IMR-90 (cell line): ENCODE measurements around the gene PHF21A. TPM values are rescaled to one million over a fixed set of nuclear protein-coding genes. Genes with fewer than 3 reads are reported as not detected.

Experiments
- ATAC-seq: fragments of 200-7000 bp; cut with Tn5 transposase; 2 replicates; pipeline ENCODE4 v1.9.1; 2020; ENCODE audit warnings: low read depth, mild to moderate bottlenecking, moderate library complexity
- BruUV-seq: library from RNA; stranded (reverse); fragments of 400-500 nt; replicated peaks from 2 replicates; lab custom pipeline; 2021; lab: Mats Ljungman, UMichigan
- CTCF ChIA-PET: fragments of 300-600 bp; formaldehyde crosslinking; extraction: SDS; loops from one replicate; lab custom pipeline; 2021; ENCODE audit warnings: antibody characterized with exemption; lab: Yijun Ruan, JAX
- POLR2A ChIA-PET: fragments of 300-600 bp; sonication (Branson Sonifier 250); formaldehyde crosslinking; loops from one replicate; lab custom pipeline; 2022; ENCODE audit warnings: antibody characterized with exemption; ENCODE audit not compliant: unreplicated experiment; lab: Charles Lee
- DNase-seq: peaks from one replicate; pipeline ENCODE4 v3.0.0; 2013
- H2AFZ ChIP-seq: replicated peaks from 2 replicates; pipeline ENCODE3; 2013; ENCODE audit warnings: low read length, mild to moderate bottlenecking; ENCODE audit not compliant: poor library complexity
- H2AK5ac ChIP-seq: 2 replicates; pipeline ENCODE4 v1.6.1; 2013; ENCODE audit warnings: low read depth, low read length, inconsistent platforms
- H2AK9ac ChIP-seq: replicated peaks from 2 replicates; pipeline ENCODE3; 2013; ENCODE audit warnings: mild to moderate bottlenecking, low read depth, low read length, moderate library complexity; ENCODE audit not compliant: poor library complexity
- H2BK120ac ChIP-seq: 2 replicates; pipeline ENCODE4 v1.6.1; 2013; ENCODE audit warnings: low read depth, low read length, inconsistent platforms
- H2BK15ac ChIP-seq: 3 replicates; pipeline ENCODE4 v1.6.1; 2013; ENCODE audit warnings: low read depth, low read length, inconsistent platforms
- H2BK20ac ChIP-seq: 2 replicates; pipeline ENCODE4 v1.6.1; 2013; ENCODE audit warnings: low read depth, mild to moderate bottlenecking, inconsistent platforms, low read length, moderate library complexity
- H2BK5ac ChIP-seq: 2 replicates; pipeline ENCODE4 v1.6.1; 2013; ENCODE audit warnings: mild to moderate bottlenecking, low read depth, low read length, inconsistent platforms; ENCODE audit not compliant: poor library complexity, severe bottlenecking
- H3K14ac ChIP-seq: replicated peaks from 2 replicates; pipeline ENCODE4 v1.6.1; 2013; ENCODE audit warnings: low read depth, low read length, inconsistent platforms
- H3K18ac ChIP-seq: 2 replicates; pipeline ENCODE4 v1.6.1; 2013; ENCODE audit warnings: low read depth, low read length, control low read depth
- H3K23ac ChIP-seq: 2 replicates; pipeline ENCODE4 v1.6.1; 2013; ENCODE audit warnings: low read depth, low read length, inconsistent platforms
- H3K27ac ChIP-seq: 2 replicates; pipeline ENCODE4 v1.5.1; 2013; ENCODE audit warnings: mild to moderate bottlenecking, control low read depth, low read length; ENCODE audit not compliant: insufficient read depth
- H3K27me3 ChIP-seq: 2 replicates; pipeline ENCODE4 v1.6.1; 2013; ENCODE audit warnings: low read length; ENCODE audit not compliant: control insufficient read depth, insufficient read depth
- H3K36me3 ChIP-seq: 2 replicates; pipeline ENCODE4 v1.6.1; 2013; ENCODE audit warnings: low read length, mixed read lengths; ENCODE audit not compliant: control insufficient read depth, insufficient read depth
- H3K4ac ChIP-seq: 2 replicates; pipeline ENCODE4 v1.6.1; 2013; ENCODE audit warnings: low read depth, low read length, inconsistent platforms
- H3K4me1 ChIP-seq: 2 replicates; pipeline ENCODE4 v1.6.1; 2013; ENCODE audit warnings: low read length, mixed read lengths; ENCODE audit not compliant: control insufficient read depth, insufficient read depth
- H3K4me2 ChIP-seq: 2 replicates; pipeline ENCODE4 v1.6.1; 2013; ENCODE audit warnings: low read depth, mild to moderate bottlenecking, control low read depth, low read length, moderate library complexity
- H3K4me3 ChIP-seq: 2 replicates; pipeline ENCODE4 v1.5.1; 2013; ENCODE audit warnings: low read depth, mild to moderate bottlenecking, control low read depth, low read length, moderate library complexity; ENCODE audit not compliant: insufficient read depth
- H3K56ac ChIP-seq: 2 replicates; pipeline ENCODE4 v1.6.1; 2013; ENCODE audit warnings: low read length, inconsistent platforms; ENCODE audit not compliant: insufficient read depth; ENCODE audit errors: extremely low read depth
- H3K79me1 ChIP-seq, 2 experiments: 2 replicates each; pipeline ENCODE4 v1.6.1; 2013; ENCODE audit warnings: low read length in 2 of 2, inconsistent platforms in 1 of 2, low read depth in 1 of 2
- H3K9ac ChIP-seq: 2 replicates; pipeline ENCODE4 v1.6.1; 2013; ENCODE audit warnings: low read depth, low read length, control low read depth
- H3K9me1 ChIP-seq: 2 replicates; pipeline ENCODE4 v1.6.1; 2013; ENCODE audit warnings: low read length, inconsistent platforms; ENCODE audit not compliant: insufficient read depth
- H3K9me3 ChIP-seq: 2 replicates; pipeline ENCODE4 v1.6.1; 2013; ENCODE audit warnings: low read length; ENCODE audit not compliant: control insufficient read depth, insufficient read depth
- H4K20me1 ChIP-seq: 2 replicates; pipeline ENCODE4 v1.6.1; 2013; ENCODE audit warnings: low read length, inconsistent platforms; ENCODE audit not compliant: insufficient read depth
- H4K5ac ChIP-seq: 2 replicates; pipeline ENCODE4 v1.6.1; 2013; ENCODE audit warnings: mild to moderate bottlenecking, low read depth, low read length, control low read depth
- H4K8ac ChIP-seq, 2 experiments: 2 replicates each; pipeline ENCODE4 v1.6.1; 2013; ENCODE audit warnings: low read depth in 2 of 2, low read length in 2 of 2, control low read depth in 1 of 2, inconsistent platforms in 1 of 2
- H4K91ac ChIP-seq: 2 replicates; pipeline ENCODE4 v1.6.1; 2013; ENCODE audit warnings: low read depth, low read length, inconsistent platforms; ENCODE audit not compliant: insufficient read depth
- BHLHE40 ChIP-seq: fragments of 150-350 bp; IDR thresholded peaks from 2 replicates; pipeline ENCODE4 v1.6.1; 2016; ENCODE audit warnings: mild to moderate bottlenecking, low read depth, low read length
- CEBPB ChIP-seq: IDR thresholded peaks from 2 replicates; pipeline ENCODE4 v1.6.1; 2012; ENCODE audit warnings: low read depth, low read length, improper control_type of control experiment
- CHD1 ChIP-seq: IDR thresholded peaks from 2 replicates; pipeline ENCODE4 v1.6.1; 2012; ENCODE audit warnings: low read depth, low read length, improper control_type of control experiment
- CTCF ChIP-seq: conservative IDR thresholded peaks from 2 replicates; pipeline ENCODE4 v1.5.1; 2012; ENCODE audit warnings: mild to moderate bottlenecking, low read depth, low read length, improper control_type of control experiment
- FOS ChIP-seq: fragments of 150-350 bp; IDR thresholded peaks from 2 replicates; pipeline ENCODE4 v1.6.1; 2016; ENCODE audit warnings: low read depth, low read length
- MAFK ChIP-seq: IDR thresholded peaks from 2 replicates; pipeline ENCODE4 v1.6.1; 2012; ENCODE audit warnings: low read depth, low read length, improper control_type of control experiment
- MAZ ChIP-seq: IDR thresholded peaks from 2 replicates; pipeline ENCODE4 v1.6.1; 2012; ENCODE audit warnings: low read depth, mild to moderate bottlenecking, low read length, improper control_type of control experiment, moderate library complexity, borderline replicate concordance
- MXI1 ChIP-seq: IDR thresholded peaks from 2 replicates; pipeline ENCODE4 v1.6.1; 2012; ENCODE audit warnings: low read depth, mild to moderate bottlenecking, low read length, moderate library complexity, borderline replicate concordance
- POLR2A ChIP-seq: IDR thresholded peaks from 2 replicates; pipeline ENCODE4 v1.6.1; 2012; ENCODE audit warnings: mild to moderate bottlenecking, low read depth, low read length
- RAD21 ChIP-seq: IDR thresholded peaks from 2 replicates; pipeline ENCODE4 v1.6.1; 2012; ENCODE audit warnings: low read length, improper control_type of control experiment
- SMC3 ChIP-seq: fragments of 150-350 bp; IDR thresholded peaks from 2 replicates; pipeline ENCODE4 v1.6.1; 2016; ENCODE audit warnings: low read depth, mild to moderate bottlenecking, antibody characterized with exemption, low read length, moderate library complexity
- USF2 ChIP-seq: fragments of 150-350 bp; IDR thresholded peaks from 2 replicates; pipeline ENCODE4 v1.6.1; 2017; ENCODE audit warnings: mild to moderate bottlenecking, antibody characterized with exemption, low read length, low read depth
- dilution Hi-C: fragments of 300-500 bp; cut with HindIII; formaldehyde crosslinking; loops from one replicate; pipeline ENCODE4 v1.14.3; 2018; ENCODE audit warnings: low sequenced_read_pairs; ENCODE audit not compliant: unreplicated experiment
- in situ Hi-C: fragments of 300-500 bp; cut with MboI; formaldehyde crosslinking; loops from 3 replicates; pipeline ENCODE4 v1.14.3; 2019; ENCODE audit warnings: low sequenced_read_pairs, inconsistent platforms, mixed read lengths
- intact Hi-C: fragments of 100-400 bp; cut with micrococcal nuclease; formaldehyde crosslinking; loops from 2 replicates; pipeline ENCODE4 v1.10.0; 2022
- polyA plus RNA-seq, 3 experiments: library from polyadenylated mRNA; depleted of rRNA; stranded (reverse); fragments of >200 nt; gene quantifications; 2 replicates each; pipeline ENCODE4 v1.2.3, GENCODE V29; 2012; ENCODE audit warnings: low replicate concordance in 1 of 3
- total RNA-seq: library from RNA; depleted of rRNA; stranded (reverse); fragments of >200 nt; gene quantifications from 2 replicates; pipeline ENCODE4 v1.2.3, GENCODE V29; 2012

Gene PHF21A
- total and polyA plus RNA-seq, 2 of the 4 experiments (the other 2 are of a cell fraction) = 9.0 to 20.6 TPM

- DNase-seq (no peak), ATAC-seq (no peak)
- H3K4ac ChIP-seq = no peak overlapping the region
- H3K4me1 ChIP-seq = no peaks in the 10 kb centered on the region
- no peaks in the 10 kb centered on the region for H3K9me3 ChIP-seq
- intact Hi-C loops (loop anchor here (5.0 kb wide), 4 partner anchors 38 to 148 kb away; no protein-coding TSS in a partner anchor), in situ Hi-C loops (loop anchor here (25.0 kb wide), 1 partner anchor 197 kb away; no protein-coding TSS in a partner anchor), dilution Hi-C loops (no loop called here)
- H2BK120ac ChIP-seq = no peak overlapping the region
- no peak overlapping the region for H3K9ac ChIP-seq
- H3K27me3 ChIP-seq = no peaks in the 10 kb centered on the region
- no peak overlapping the region for H3K27ac ChIP-seq
- CTCF ChIA-PET = no interaction called here
- H4K5ac ChIP-seq = no peak overlapping the region
- H2BK20ac ChIP-seq = no peak overlapping the region
- no peaks in the 10 kb centered on the region for H3K36me3 ChIP-seq
- H3K4me3 ChIP-seq = no peak overlapping the region
- no peak overlapping the region for H2BK5ac ChIP-seq
- H4K91ac ChIP-seq = no peak overlapping the region
- H3K56ac ChIP-seq = no peak overlapping the region
- H3K9me1 ChIP-seq = no peaks in the 10 kb centered on the region
- H3K4me2 ChIP-seq = no peak overlapping the region
- no peak overlapping the region; the same call in 1 of the 2 replicates for H3K23ac ChIP-seq
- no peak overlapping the region for H3K18ac ChIP-seq
- H4K20me1 ChIP-seq = peaks cover 53% of the 10 kb centered on the region; the same call in 1 of the 2 replicates
- TF ChIP-seq MAFK (no peak), POLR2A (no peak), SMC3 (no peak), MXI1 (no peak), USF2 (no peak), BHLHE40 (no peak), CTCF (no peak), CHD1 (no peak), FOS (no peak), RAD21 (no peak), MAZ (no peak), CEBPB (no peak)
- peaks cover 22 to 56% of the 10 kb centered on the region in 2 experiments; a peak in 3 of 4 replicates for H3K79me1 ChIP-seq
- H3K14ac ChIP-seq = no peak overlapping the region
- POLR2A ChIA-PET = no interaction called here
- H2AK9ac ChIP-seq = no peak overlapping the region
- no peak overlapping the region for H2AK5ac ChIP-seq
- BruUV-seq = no TSS peak
- no peak overlapping the region for H2BK15ac ChIP-seq
- H4K8ac ChIP-seq = no peak overlapping the region
- H2AFZ ChIP-seq = no peak overlapping the region
Measured at GRCh38 chr11:46114961-46115360, 6.3 kb downstream of the PHF21A start.
